Type B pancreatic cell (in vitro differentiated cells): ENCODE measurements around the gene SNN. TPM values are rescaled to one million over a fixed set of nuclear protein-coding genes. Genes with fewer than 3 reads are reported as not detected.

Experiments used
- DNase-seq: peaks from one replicate; pipeline ENCODE4 v3.0.0; 2021; ENCODE audit warnings: mixed read lengths; ENCODE audit not compliant: unreplicated experiment; ENCODE audit errors: extremely low spot score
- H3K27ac Mint-ChIP-seq: 2 replicates; pipeline ENCODE4 v1.8.0; 2021; ENCODE audit warnings: mild to moderate bottlenecking, mixed read lengths
- H3K27me3 Mint-ChIP-seq: 2 replicates; pipeline ENCODE4 v1.8.0; 2021; ENCODE audit warnings: mixed read lengths
- H3K36me3 Mint-ChIP-seq: 2 replicates; pipeline ENCODE4 v1.8.0; 2021; ENCODE audit warnings: mixed read lengths
- H3K4me1 Mint-ChIP-seq: one replicate; pipeline ENCODE4 v1.8.0; 2021; ENCODE audit warnings: mixed read lengths; ENCODE audit not compliant: unreplicated experiment
- H3K4me3 Mint-ChIP-seq: 2 replicates; pipeline ENCODE4 v1.8.0; 2021; ENCODE audit warnings: mild to moderate bottlenecking, mixed read lengths
- H3K9me3 Mint-ChIP-seq: 2 replicates; pipeline ENCODE4 v1.8.0; 2021; ENCODE audit warnings: mixed read lengths
- total RNA-seq: library from RNA; stranded (reverse); gene quantifications from 2 replicates; pipeline ENCODE4 v1.2.1, GENCODE V29; 2021; ENCODE audit warnings: low replicate concordance
- TF ChIP-seq, protein P1 (sequence below): fragments of 200-600 bp; sonication (generic); conservative IDR thresholded peaks from 2 replicates; pipeline ENCODE4 v1.5.0; 2021; ENCODE audit warnings: antibody characterized with exemption, mild to moderate bottlenecking

The SNN gene
- total RNA-seq, 1 donor from 2014 or later: 44.0 TPM

DNA sequence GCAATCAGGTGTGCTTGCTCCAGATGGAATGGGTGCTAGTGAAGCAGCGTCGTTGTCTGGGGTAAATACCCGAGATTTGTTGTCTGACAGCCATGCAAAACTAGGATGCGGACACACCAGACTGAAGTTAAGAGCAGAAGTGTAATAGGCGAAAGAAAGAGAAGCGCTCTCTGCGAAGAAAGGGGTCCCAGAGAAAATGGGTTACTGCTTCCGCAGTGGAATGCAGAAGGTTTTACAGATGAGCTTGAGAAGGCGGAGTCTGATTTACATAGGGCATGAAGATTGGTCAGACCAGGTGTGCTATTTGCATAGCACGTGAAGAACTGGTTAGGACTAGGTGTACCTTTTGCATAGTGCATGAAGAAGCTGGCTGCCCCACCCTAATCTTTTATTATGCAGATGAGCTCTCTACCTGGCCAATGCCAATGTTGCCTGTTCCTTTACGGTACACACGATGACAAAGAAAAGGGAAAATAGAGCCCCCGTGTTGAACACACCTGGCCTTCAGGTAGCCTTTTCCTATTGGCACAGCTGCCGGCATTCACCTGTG lies 32.0 kb upstream of the SNN start:
- TF ChIP-seq, protein P1, sequence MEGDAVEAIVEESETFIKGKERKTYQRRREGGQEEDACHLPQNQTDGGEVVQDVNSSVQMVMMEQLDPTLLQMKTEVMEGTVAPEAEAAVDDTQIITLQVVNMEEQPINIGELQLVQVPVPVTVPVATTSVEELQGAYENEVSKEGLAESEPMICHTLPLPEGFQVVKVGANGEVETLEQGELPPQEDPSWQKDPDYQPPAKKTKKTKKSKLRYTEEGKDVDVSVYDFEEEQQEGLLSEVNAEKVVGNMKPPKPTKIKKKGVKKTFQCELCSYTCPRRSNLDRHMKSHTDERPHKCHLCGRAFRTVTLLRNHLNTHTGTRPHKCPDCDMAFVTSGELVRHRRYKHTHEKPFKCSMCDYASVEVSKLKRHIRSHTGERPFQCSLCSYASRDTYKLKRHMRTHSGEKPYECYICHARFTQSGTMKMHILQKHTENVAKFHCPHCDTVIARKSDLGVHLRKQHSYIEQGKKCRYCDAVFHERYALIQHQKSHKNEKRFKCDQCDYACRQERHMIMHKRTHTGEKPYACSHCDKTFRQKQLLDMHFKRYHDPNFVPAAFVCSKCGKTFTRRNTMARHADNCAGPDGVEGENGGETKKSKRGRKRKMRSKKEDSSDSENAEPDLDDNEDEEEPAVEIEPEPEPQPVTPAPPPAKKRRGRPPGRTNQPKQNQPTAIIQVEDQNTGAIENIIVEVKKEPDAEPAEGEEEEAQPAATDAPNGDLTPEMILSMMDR: no peak
- Mint-ChIP-seq H3K4me1 (peaks cover 23% of the 10 kb centered on the region), H3K27ac (peak overlapping the region; percentile 81), H3K27me3 (no peaks in the 10 kb centered on the region), H3K4me3 (peak overlapping the region; percentile 76), H3K9me3 (no peaks in the 10 kb centered on the region), H3K36me3 (no peaks in the 10 kb centered on the region)
- no peak for DNase-seq

DNA sequence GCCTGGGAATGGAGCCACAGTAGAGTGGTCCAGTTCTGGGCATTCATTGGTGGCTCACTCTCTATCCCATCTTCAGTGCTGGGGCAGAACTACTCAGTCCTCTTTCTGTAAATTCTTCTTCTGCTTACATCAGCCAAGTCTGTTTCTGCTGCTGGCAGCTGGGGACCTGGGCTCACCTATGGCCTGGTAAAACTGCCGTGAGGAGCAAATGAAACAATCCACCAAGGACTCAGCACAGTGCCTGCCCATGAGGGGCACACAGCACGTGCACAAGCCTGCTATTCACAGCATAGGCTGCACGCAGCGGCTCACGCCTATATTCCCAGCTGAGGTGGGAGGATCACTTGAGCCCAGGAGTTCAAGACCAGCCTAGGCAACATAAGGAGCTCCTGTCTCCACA lies 30.9 kb upstream of the SNN start:
- H3K4me3 Mint-ChIP-seq: no peak overlapping the region
- DNase-seq: no peak
- peaks cover 26% of the 10 kb centered on the region for H3K4me1 Mint-ChIP-seq
- H3K27ac Mint-ChIP-seq: peak overlapping the region; percentile 75
- no peaks in the 10 kb centered on the region for H3K9me3 Mint-ChIP-seq
- TF ChIP-seq, protein P1: no peak
- H3K36me3 Mint-ChIP-seq: no peaks in the 10 kb centered on the region
- H3K27me3 Mint-ChIP-seq: no peaks in the 10 kb centered on the region

- Mint-ChIP-seq H3K4me3 (no peak overlapping the region), H3K4me1 (peaks cover 26% of the 10 kb centered on the region), H3K27me3 (peaks cover 2% of the 10 kb centered on the region), H3K9me3 (no peaks in the 10 kb centered on the region), H3K27ac (no peak overlapping the region), H3K36me3 (no peaks in the 10 kb centered on the region)
- no peak for DNase-seq
- TF ChIP-seq, protein P1: no peak
Measured at GRCh38 chr16:11638140-11638539, 30.1 kb upstream of the SNN start.

DNA sequence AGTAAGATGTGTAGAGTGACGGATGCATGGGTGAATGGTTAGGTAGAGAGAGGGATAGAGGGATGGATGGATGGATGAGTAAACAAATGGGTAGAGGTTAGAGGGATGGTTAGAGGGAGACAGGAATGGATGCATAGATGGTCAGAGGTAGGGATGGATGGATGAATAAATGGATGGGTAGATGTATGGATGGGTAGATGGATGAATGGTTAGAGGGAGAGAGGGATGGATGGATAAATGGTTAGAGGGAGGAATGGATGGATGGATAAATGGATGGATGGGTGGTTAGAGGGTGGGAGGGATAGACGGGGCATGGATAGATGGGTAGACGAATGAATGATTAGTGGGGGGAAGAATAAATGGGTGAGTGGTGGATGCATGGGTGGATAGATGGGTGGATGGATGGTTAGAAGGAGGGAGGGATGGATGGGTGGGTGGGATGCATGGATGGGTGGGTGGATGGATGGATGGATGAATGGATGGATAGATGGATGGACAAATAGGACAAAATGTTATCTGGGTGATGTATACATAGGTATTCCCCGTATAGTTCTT lies 29.2 kb upstream of the SNN start:
- Mint-ChIP-seq H3K27ac (no peak overlapping the region), H3K4me1 (peaks cover 26% of the 10 kb centered on the region), H3K9me3 (no peaks in the 10 kb centered on the region), H3K27me3 (peaks cover 2% of the 10 kb centered on the region), H3K36me3 (no peaks in the 10 kb centered on the region), H3K4me3 (no peak overlapping the region)
- TF ChIP-seq, protein P1: no peak
- DNase-seq: no peak

- Mint-ChIP-seq H3K4me1 (peaks cover 21% of the 10 kb centered on the region), H3K27me3 (peaks cover 2% of the 10 kb centered on the region), H3K27ac (peak overlapping the region; percentile 92), H3K36me3 (no peaks in the 10 kb centered on the region), H3K9me3 (no peaks in the 10 kb centered on the region), H3K4me3 (peak overlapping the region; percentile 36)
- TF ChIP-seq, protein P1: no peak
- no peak for DNase-seq
Measured at GRCh38 chr16:11639925-11640899, 28.0 kb upstream of the SNN start.
